ENCODE data around the gene CKAP2L. TPM values are rescaled to one million over a fixed set of nuclear protein-coding genes. Genes with fewer than 3 reads are reported as not detected.

CKAP2L gene
- total and polyA plus RNA-seq, 4 donors = 0.19 to 15.9 (median 0.91) TPM; not detected in 1

DNA sequence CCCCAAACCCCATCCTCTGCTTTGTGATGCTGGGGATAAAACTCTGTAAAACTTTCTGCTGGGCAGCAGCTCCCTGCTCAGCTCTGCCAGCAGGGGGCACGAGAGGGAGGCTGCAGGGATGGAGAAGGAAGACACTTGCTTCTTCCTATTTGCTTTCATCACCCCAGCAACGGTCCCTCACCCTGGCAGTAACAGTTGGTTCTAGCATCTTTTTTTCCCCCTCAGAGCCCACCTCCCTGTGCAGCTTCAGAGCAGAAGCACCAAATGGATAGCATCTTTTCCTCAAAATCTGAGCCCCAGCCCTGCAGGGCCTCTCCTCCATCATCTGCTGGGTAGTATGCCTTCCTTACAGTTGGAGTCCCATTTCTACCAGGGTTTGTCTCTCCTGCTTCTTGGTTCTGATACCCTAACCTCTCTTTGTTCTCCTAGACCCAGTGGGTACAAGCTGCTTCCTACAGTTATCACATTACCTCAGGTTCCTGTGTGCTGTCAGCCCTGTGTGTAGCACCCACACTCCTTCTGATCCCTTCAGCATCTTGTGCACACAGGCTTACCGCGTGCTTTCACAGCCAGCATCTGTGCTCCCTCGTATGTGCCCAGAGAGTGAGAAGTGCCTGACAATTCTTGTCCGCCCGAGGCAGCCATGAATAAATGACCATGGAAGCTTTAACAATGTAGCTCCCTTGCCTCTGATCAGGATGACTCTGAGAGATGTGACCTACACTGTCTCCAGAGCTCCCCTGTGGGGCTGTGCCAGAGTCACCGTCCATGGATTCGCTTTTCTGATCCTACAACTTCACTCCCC, 14.5 kb downstream of the CKAP2L start (continued):
- TF ChIP-seq NR2F2 (IDR thresholded peaks at IDR 0.05) (no peak), RAD21 (IDR thresholded peaks at IDR 0.05) (peak; percentile 98), EGR1 (IDR thresholded peaks at IDR 0.05; ENCODE audit: low read depth in 2 of 2) (no peak)
- TF ChIP-seq, protein P1, sequence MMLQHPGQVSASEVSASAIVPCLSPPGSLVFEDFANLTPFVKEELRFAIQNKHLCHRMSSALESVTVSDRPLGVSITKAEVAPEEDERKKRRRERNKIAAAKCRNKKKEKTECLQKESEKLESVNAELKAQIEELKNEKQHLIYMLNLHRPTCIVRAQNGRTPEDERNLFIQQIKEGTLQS (IDR thresholded peaks at IDR 0.05) = no peak

DNA sequence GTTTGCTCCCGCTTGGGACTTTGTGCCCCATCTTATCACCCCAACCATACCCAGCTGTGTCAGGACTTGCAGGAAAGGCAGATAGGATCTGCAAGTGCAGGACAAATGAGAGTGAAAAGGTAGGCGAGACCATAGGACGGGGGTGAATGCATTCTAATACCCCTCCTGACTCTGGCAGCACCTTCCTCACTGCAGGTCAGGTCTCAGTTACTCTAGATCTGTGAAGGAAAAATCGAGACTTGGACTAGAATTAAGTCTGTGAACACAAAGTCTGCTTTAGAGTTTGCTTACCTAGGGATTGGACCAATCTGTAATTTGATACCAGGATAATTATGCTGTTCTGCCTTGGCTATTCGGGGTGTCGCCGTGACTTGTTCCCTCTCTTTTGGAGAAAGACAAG, 23.9 kb downstream of the CKAP2L start:
- H3K9ac ChIP-seq (ENCODE audit: low read depth in 1 of 2, low read length in 2 of 2) = no peak overlapping the region
- no peak overlapping the region for H3K27ac ChIP-seq (ENCODE audit: low read depth in 1 of 2, low read length in 2 of 2)
- H3K27me3 ChIP-seq (ENCODE audit: control insufficient read depth in 4 of 4, insufficient read depth in 4 of 4, low read length in 3 of 4) = no peaks in the 10 kb centered on the region
- no peak for DNase-seq (ENCODE audit: low spot score)
- H3K4me3 ChIP-seq (ENCODE audit: low read depth in 1 of 3, low read length in 3 of 3) = no peak overlapping the region
- no peak for TF ChIP-seq FOXA1 (IDR thresholded peaks at IDR 0.05)
- TF ChIP-seq TAF1 (conservative IDR thresholded peaks at IDR 0.05) = no peak
- no peak for TF ChIP-seq GABPA (IDR thresholded peaks at IDR 0.05 in 1 of 2, conservative IDR thresholded peaks at IDR 0.05 in 1 of 2)
- no peak for TF ChIP-seq HNF4A (conservative IDR thresholded peaks at IDR 0.05)
- TF ChIP-seq RAD21 (IDR thresholded peaks at IDR 0.05) = no peak
- no peak for TF ChIP-seq JUND (IDR thresholded peaks at IDR 0.05)
- TF ChIP-seq SP1 (IDR thresholded peaks at IDR 0.05) = no peak
- TF ChIP-seq, protein P2, sequence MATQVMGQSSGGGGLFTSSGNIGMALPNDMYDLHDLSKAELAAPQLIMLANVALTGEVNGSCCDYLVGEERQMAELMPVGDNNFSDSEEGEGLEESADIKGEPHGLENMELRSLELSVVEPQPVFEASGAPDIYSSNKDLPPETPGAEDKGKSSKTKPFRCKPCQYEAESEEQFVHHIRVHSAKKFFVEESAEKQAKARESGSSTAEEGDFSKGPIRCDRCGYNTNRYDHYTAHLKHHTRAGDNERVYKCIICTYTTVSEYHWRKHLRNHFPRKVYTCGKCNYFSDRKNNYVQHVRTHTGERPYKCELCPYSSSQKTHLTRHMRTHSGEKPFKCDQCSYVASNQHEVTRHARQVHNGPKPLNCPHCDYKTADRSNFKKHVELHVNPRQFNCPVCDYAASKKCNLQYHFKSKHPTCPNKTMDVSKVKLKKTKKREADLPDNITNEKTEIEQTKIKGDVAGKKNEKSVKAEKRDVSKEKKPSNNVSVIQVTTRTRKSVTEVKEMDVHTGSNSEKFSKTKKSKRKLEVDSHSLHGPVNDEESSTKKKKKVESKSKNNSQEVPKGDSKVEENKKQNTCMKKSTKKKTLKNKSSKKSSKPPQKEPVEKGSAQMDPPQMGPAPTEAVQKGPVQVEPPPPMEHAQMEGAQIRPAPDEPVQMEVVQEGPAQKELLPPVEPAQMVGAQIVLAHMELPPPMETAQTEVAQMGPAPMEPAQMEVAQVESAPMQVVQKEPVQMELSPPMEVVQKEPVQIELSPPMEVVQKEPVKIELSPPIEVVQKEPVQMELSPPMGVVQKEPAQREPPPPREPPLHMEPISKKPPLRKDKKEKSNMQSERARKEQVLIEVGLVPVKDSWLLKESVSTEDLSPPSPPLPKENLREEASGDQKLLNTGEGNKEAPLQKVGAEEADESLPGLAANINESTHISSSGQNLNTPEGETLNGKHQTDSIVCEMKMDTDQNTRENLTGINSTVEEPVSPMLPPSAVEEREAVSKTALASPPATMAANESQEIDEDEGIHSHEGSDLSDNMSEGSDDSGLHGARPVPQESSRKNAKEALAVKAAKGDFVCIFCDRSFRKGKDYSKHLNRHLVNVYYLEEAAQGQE (IDR thresholded peaks at IDR 0.05) = no peak
- TF ChIP-seq MAX (IDR thresholded peaks at IDR 0.05) = no peak
- TF ChIP-seq, protein P1 (IDR thresholded peaks at IDR 0.05) = no peak
- no peak for TF ChIP-seq EGR1 (IDR thresholded peaks at IDR 0.05; ENCODE audit: low read depth in 2 of 2)
- no peak for TF ChIP-seq NR2F2 (IDR thresholded peaks at IDR 0.05)
- no peak for TF ChIP-seq CTCF (IDR thresholded peaks at IDR 0.05; ENCODE audit: low read depth, low read length, missing input control)
- no peak for TF ChIP-seq YY1 (IDR thresholded peaks at IDR 0.05)
- no peak for TF ChIP-seq HNF4G (IDR thresholded peaks at IDR 0.05)
- TF ChIP-seq RXRA (IDR thresholded peaks at IDR 0.05) = no peak
- TF ChIP-seq ZBTB33 (IDR thresholded peaks at IDR 0.05) = no peak
- no peak for TF ChIP-seq FOXA2 (IDR thresholded peaks at IDR 0.05)
- WGBS = 97% methylated on average over 7 of the region's 7 CpGs
- H3K9me3 ChIP-seq (ENCODE audit: control insufficient read depth in 4 of 4, low read length in 3 of 4) = no peaks in the 10 kb centered on the region
- H3K36me3 ChIP-seq (ENCODE audit: control insufficient read depth in 4 of 4, insufficient read depth in 3 of 4, low read depth in 1 of 4, low read length in 3 of 4) = no peaks in the 10 kb centered on the region
- no peaks in the 10 kb centered on the region for H3K4me1 ChIP-seq (ENCODE audit: control insufficient read depth in 4 of 4, insufficient read depth in 4 of 4, low read length in 3 of 4)

All from liver (tissue), 9 donors.